GM10847 (cell line): Measurements from ENCODE around the gene TMEM107.

ENCODE experiments used
- POLR2A ChIP-seq: IDR thresholded peaks from 2 replicates; pipeline ENCODE4 v1.6.1; 2011; ENCODE audit not compliant: insufficient read length; ENCODE audit errors: extremely low read depth

The TMEM107 gene

DNA sequence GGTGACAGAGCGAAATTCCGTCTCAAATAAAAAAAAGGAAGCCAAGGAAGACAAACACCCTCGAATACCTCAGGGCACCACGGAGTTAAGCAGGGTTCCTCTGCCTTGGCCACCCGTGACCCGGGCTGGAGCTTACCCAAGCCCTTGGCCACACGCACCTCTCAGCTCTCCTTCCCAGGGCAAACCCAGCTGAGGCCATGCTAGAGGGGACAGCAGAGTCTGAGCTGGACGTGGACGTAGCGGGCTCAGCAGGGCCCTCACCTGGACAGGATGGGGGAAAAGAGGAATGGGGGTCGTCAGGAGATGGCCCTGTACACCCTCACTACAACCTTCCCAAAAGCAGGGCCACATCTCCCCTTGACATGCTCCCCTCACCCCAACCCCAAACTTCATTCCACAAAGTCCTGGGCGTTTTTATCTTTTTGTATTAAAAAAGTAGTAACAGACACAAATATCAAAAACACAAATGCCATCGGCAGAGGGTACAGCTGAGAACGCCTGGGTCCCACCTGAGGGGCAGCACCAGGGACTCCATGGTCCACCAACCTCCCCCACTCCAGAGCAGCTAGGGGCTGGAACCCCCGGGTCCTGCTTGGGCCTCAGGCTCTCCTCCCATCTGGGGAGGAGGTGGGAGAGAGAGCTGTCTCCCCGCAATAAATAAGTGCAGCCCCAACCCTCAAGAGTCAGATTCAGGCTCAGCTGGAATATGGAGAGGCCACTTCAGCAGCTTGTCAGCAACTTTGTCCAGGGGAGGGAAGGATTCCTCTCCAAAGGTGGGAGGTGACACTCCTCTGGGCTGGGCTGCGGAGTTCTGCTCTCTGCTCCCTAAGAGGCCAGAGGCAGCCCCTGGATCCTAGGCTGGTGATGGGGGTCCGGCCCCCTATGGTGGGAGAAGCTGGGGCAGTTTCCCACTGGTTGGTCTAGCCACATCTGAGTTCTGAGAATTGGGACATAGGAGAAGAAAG, 35.8 kb downstream of the TMEM107 start:
- TF ChIP-seq POLR2A, result no peak

DNA sequence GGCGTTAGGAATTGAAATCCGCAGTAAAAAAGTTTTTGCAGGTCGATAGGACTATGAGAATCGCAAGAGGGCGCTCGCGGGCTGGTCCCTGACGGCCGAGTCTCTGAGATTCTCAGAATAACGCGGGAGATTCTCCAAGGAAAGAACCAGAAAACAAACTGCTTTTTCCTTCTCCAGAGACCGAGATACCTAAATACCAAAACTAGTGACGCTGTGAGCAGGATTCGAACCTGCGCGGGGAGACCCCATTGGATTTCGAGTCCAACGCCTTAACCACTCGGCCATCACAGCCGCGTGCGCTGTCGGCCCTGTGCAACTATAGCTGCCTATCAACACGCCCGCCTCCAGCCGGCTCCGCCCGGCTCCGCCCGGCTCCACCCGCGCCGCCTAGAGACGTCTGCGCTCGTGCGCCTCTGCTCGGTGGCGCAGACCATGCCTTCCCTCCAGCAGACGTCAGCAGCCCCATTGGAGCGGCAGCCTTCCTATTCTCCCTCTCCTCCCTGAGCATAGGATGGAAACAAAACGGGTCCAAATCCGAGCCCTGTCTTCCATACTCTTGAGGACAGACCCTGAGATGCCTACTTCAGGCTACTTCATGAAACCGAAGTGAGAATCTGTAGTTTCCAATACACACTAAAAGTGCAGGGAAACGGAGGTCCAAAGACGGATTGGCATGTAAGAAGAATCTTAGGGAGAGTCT, 37.4 kb downstream of the TMEM107 start:
- peak; percentile 49 for TF ChIP-seq POLR2A

DNA sequence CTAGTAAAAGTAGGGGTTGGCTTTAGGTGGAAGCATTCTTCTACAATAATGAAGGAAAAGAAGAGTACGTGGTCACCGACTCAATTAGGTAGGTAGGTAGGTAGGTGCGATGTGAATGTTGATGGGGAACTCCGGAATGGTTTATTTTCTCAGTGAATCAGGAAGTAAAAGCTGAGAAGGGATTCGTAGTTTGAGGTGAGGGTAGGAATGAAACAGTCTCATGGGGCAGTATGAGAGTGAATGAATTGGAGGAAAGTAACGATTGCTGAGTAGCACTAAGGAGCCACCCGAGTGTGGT, 37.9 kb downstream of the TMEM107 start:
- TF ChIP-seq POLR2A, result no peak

GRCh38 chr17:8137645-8138373, 38.4 kb downstream of the TMEM107 start:
- TF ChIP-seq POLR2A, result no peak

GRCh38 chr17:8133941-8134340, 42.2 kb downstream of the TMEM107 start:
- TF ChIP-seq POLR2A, result no peak

DNA sequence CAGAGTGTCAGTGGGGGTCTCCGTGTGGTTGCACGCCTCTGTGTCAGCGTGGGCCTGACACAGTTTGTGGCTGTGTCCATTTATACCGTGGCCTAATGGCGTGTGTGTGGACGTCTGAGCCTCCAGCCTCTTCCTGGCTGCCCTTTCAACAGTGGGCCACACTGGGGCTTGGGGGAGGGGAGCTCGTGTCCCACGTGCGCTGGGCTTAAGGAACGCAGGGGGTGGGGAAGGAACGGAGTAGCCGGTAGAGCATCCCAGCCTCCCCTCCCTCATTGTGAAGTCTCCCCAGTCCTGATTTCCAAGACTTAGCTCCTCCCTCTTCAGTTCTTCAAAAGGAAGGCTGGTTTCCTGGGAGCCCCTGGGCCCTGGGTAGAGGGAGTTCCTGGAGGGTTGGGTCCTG, 42.8 kb downstream of the TMEM107 start:
- TF ChIP-seq POLR2A, result no peak

DNA sequence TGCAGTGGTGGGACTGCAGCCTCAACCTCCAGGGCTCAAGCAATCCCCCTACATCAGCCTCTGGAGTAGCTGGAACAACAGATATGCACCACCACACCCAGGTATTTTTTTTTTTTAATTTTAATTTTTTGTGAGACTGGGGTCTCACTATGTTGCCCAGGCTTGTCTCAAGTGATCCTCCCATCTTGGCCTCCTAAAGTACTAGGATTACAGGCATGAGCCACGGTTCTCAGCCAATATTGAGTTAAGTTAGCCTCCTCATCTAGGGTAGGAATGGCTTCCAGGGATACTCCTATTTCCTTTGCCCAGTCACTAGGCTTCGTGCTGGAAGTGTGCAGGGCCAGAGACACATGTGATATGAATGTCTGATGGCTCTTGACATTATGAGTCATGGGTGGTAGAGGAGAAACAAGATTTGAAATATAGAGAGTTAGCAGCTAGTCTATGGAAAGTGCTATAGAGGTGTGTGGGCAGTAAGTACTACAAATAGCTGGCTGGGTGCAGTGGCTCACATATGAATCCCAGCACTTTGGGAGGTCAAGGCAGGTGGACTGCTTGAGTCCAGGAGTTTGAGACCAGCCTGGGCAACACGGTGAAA, 44.2 kb downstream of the TMEM107 start:
- no peak for TF ChIP-seq POLR2A

DNA sequence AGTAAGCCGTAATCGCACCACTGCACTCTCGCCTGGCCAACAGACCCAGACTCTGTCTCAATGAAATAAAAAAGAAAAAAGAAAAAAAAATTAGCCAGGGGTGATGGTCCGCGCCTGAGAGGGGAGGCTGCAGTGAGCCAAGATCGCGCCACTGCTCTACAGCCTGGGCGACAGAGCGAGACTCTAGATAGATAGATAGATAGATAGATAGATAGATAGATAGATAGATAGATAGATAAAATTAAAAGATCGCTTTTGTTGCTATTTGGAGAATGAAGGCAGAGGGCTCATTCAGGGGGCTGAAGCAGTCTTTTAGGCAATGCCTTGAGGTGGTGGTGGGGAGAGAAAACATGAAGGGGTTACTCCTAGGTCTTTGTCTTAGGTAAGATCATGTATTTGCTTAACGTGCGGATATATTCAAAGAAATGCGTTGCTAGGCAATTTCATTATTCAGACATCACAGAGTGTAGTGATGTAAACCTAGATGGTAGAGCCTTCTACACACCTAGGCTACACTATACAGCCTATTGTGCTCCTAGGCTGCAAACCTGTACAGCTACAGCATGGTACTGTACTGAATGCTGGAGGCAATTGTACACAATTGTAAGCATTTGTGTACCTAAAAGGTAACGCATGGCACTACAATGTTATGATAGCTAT, 47.9 kb downstream of the TMEM107 start:
- TF ChIP-seq POLR2A, result no peak

DNA sequence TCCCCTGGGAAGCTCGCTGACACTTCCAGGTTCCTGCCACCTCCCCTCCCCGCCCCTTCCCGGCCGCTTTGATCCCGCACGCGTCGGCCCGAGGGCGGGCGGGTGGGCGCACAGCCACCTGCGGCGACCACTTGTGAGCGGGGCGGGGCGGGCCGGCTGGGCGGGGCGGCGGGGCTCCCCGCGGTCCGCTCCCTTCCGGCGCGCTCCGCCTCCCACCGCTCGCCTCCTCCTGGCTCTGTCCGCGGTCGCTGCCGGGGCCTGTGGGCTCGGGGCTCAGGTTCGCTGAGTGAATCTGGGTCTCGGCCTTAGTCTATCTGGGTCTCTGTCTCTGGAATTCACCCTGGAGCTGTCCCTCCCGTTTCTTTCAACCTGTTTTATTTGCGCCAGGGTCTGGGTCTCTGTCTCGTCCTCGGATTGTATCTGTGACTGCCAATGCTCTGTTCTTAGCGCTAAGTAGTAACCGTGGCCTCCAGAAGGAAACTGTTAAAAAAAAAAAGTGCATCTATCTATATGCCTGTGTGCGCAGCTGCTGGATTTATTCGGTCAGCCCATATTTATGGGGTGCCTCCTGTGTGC, 49.6 kb downstream of the TMEM107 start:
- TF ChIP-seq POLR2A, result peak; percentile 18

DNA sequence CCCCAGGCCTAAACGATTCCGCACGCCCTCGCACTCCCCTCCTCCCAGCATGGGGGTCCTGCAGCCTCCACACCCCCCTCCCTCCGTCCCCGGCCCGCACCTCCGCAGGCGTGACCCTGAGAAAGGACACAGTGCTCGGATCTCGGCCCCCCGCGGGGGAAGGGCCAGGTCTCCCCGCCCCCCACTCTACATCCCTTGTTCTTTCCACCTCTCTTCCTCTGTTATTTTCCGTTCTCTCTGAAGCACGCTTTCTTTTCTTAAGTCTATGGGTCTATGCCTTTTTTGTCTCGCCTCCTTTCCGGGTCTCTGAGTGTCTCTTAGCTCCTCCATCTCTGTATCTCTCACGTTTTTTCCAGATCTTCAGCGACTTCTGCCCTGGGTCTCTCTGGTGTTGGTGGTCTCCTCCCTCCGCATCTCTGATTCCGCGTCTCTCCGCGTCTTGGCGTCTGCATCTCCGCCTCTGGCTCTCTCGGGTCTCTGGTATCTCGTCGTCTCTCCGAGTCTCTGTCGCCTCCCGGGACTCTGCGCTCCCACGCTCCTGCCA, 50.2 kb downstream of the TMEM107 start:
- TF ChIP-seq POLR2A, result no peak

DNA sequence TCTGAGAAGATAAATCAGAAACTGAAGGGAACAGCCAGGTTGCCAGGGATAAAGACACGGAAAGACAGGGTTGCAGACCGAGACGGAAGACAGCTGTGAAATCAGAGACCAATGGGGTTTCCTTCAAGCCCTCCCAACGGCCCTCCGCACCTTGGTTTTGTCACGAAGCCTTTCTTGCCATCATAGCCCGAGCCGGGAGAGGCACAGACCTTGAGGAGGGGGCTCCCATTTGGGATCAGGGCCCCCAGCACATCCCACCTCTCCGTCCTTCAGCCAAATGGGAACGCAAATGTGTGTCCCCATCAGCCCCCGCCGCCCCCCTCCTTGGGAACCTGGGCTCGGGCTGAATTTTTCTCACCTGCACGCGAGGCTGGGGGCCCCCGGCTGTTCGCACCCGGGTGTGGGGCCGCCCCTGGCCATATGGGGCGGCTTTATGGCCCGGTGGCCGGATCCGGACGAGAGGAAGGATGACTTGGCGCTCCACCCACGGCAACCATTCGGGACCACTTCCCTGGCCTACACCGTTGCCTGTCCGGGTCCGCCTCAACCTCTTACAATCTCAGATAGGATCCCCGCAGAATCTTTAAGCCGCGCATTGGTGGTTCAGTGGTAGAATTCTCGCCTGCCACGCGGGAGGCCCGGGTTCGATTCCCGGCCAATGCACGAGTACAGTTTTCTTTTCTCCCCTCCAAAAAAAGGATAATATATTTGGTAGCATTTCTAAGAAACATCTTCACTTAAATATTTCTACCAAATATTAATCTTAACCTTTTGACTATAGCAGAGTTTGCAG, 50.8 kb downstream of the TMEM107 start:
- no peak for TF ChIP-seq POLR2A

GRCh38 chr17:8124350-8125153, 51.6 kb downstream of the TMEM107 start:
- no peak for TF ChIP-seq POLR2A

DNA sequence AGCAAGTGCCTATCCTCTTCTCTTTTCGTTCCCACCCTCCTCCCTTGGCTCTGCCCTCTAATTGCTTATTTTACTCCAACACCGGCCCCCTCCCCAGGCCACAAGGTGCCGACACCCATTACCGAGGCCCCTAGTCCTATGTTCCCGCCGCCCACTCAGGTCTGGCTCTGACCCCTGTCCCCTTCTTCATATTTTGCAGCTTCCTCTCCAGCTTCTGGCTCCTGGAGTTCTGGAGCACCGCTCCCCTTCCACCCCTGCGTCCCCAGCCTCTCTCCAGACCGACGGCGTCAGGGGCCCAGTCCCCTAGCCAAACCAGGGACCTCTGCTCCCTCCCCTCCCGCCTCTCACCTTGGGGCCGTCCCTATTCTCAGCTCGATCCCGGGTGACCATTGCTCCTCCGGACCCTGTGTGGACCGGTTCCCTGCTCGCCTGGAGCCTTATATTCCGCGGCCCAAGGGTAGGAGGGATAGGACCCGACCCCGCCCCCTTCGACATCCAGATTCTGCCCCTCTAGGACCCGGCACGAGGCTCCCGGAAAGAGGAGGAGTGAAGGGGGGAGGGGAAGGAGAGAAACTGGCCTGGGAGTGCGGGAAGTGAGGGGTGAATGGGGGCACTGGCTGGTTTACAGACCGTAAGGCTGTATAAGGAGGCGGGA, 52.4 kb downstream of the TMEM107 start, which contains the start of gene HES7:
HES7 (minus strand) TSS at position 412 of the 655 bp plus-strand sequence; CDS start at position 390, 22 bp downstream.
- TF ChIP-seq POLR2A, result no peak
